ENCODE data around the gene TUBB. TPM values are rescaled to one million over a fixed set of nuclear protein-coding genes. Genes with fewer than 3 reads are reported as not detected.

The TUBB gene
- total and polyA plus RNA-seq, 9 of the 15 experiments (the other 6 are each of a cell fraction or from before 2014, with no cell fraction given): 971 to 2,870 (median 1,478) TPM

DNA sequence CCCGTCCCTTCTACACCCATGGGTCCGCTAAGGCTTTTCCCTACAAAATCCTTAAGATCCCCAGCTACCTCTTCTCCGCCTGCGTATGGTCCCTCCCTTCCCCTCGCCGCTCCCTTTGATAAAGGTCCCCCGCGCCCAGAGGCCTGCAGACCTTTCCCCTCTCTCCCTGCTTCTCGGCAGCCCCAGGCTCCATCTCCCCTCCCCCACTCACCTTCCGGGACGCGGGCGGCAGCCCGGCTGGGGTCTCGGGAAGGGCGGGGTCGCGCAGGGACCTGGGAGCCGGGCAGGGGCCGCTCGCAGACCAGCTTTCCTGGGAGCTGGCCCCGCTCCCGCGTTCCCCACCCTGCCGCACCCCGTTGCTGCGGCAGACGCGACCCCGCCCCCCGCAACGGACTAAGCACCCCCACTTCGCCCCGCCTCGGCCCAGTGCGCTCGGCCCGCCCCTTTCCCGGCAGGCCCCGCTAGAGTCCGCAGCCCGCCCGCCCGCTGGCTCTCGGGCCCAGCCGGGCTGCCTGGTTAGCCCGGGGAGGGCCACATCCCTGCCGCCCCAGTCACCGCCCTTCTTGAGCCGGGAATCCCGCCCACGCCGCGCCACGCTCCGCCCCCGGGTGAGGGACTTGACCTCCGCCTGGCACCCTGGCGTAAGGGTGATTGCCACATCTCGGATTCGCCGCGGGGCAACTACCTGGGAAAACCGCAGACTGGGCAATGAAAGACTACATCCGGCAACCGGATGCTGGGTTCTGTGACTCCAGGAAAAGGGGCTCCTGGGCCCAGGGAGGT lies 22.4 kb downstream of the TUBB start, which contains the start of gene FLOT1 (continued):
- TF ChIP-seq MAZ (CRISPR knock-in tag; conservative IDR thresholded peaks at IDR 0.05 in 1 of 2, IDR thresholded peaks at IDR 0.05 in 1 of 2) (peak; percentile 88 to 90), SRSF1 (IDR thresholded peaks at IDR 0.05; ENCODE audit: low read depth, low read length) (0 out of 2 replicates have a peak, but pooled peaks have one; percentile 25), FOXJ2 (tag; IDR thresholded peaks at IDR 0.05) (no peak), ZKSCAN8 (CRISPR knock-in tag; IDR thresholded peaks at IDR 0.05) (no peak; the same call in 1 of the 2 replicates), NELFE (IDR thresholded peaks at IDR 0.05; ENCODE audit: insufficient read depth, insufficient read length) (no peak), CXXC5 (CRISPR knock-in tag; IDR thresholded peaks at IDR 0.05) (peak; percentile 83), TRIM24 (IDR thresholded peaks at IDR 0.05) (peak in 1 of 2 experiments; percentile 30; a peak in 2 of 4 replicates)
- TF ChIP-seq, protein P1, sequence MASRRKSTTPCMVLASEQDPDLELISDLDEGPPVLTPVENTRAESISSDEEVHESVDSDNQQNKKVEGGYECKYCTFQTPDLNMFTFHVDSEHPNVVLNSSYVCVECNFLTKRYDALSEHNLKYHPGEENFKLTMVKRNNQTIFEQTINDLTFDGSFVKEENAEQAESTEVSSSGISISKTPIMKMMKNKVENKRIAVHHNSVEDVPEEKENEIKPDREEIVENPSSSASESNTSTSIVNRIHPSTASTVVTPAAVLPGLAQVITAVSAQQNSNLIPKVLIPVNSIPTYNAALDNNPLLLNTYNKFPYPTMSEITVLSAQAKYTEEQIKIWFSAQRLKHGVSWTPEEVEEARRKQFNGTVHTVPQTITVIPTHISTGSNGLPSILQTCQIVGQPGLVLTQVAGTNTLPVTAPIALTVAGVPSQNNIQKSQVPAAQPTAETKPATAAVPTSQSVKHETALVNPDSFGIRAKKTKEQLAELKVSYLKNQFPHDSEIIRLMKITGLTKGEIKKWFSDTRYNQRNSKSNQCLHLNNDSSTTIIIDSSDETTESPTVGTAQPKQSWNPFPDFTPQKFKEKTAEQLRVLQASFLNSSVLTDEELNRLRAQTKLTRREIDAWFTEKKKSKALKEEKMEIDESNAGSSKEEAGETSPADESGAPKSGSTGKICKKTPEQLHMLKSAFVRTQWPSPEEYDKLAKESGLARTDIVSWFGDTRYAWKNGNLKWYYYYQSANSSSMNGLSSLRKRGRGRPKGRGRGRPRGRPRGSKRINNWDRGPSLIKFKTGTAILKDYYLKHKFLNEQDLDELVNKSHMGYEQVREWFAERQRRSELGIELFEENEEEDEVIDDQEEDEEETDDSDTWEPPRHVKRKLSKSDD (conservative IDR thresholded peaks at IDR 0.05; ENCODE audit: low read length): no peak
- TF ChIP-seq, protein P2, sequence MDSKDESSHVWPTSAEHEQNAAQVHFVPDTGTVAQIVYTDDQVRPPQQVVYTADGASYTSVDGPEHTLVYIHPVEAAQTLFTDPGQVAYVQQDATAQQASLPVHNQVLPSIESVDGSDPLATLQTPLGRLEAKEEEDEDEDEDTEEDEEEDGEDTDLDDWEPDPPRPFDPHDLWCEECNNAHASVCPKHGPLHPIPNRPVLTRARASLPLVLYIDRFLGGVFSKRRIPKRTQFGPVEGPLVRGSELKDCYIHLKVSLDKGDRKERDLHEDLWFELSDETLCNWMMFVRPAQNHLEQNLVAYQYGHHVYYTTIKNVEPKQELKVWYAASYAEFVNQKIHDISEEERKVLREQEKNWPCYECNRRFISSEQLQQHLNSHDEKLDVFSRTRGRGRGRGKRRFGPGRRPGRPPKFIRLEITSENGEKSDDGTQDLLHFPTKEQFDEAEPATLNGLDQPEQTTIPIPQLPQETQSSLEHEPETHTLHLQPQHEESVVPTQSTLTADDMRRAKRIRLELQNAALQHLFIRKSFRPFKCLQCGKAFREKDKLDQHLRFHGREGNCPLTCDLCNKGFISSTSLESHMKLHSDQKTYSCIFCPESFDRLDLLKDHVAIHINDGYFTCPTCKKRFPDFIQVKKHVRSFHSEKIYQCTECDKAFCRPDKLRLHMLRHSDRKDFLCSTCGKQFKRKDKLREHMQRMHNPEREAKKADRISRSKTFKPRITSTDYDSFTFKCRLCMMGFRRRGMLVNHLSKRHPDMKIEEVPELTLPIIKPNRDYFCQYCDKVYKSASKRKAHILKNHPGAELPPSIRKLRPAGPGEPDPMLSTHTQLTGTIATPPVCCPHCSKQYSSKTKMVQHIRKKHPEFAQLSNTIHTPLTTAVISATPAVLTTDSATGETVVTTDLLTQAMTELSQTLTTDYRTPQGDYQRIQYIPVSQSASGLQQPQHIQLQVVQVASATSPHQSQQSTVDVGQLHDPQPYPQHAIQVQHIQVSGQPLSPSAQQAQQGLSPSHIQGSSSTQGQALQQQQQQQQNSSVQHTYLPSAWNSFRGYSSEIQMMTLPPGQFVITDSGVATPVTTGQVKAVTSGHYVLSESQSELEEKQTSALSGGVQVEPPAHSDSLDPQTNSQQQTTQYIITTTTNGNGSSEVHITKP (IDR thresholded peaks at IDR 0.05; ENCODE audit: partially characterized antibody): peak; percentile 40
- TF ChIP-seq, protein P3, sequence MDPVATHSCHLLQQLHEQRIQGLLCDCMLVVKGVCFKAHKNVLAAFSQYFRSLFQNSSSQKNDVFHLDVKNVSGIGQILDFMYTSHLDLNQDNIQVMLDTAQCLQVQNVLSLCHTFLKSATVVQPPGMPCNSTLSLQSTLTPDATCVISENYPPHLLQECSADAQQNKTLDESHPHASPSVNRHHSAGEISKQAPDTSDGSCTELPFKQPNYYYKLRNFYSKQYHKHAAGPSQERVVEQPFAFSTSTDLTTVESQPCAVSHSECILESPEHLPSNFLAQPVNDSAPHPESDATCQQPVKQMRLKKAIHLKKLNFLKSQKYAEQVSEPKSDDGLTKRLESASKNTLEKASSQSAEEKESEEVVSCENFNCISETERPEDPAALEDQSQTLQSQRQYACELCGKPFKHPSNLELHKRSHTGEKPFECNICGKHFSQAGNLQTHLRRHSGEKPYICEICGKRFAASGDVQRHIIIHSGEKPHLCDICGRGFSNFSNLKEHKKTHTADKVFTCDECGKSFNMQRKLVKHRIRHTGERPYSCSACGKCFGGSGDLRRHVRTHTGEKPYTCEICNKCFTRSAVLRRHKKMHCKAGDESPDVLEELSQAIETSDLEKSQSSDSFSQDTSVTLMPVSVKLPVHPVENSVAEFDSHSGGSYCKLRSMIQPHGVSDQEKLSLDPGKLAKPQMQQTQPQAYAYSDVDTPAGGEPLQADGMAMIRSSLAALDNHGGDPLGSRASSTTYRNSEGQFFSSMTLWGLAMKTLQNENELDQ (CRISPR knock-in tag; IDR thresholded peaks at IDR 0.05; ENCODE audit: borderline replicate concordance): no peak; the same call in 1 of the 2 replicates
- TF ChIP-seq, protein P4, sequence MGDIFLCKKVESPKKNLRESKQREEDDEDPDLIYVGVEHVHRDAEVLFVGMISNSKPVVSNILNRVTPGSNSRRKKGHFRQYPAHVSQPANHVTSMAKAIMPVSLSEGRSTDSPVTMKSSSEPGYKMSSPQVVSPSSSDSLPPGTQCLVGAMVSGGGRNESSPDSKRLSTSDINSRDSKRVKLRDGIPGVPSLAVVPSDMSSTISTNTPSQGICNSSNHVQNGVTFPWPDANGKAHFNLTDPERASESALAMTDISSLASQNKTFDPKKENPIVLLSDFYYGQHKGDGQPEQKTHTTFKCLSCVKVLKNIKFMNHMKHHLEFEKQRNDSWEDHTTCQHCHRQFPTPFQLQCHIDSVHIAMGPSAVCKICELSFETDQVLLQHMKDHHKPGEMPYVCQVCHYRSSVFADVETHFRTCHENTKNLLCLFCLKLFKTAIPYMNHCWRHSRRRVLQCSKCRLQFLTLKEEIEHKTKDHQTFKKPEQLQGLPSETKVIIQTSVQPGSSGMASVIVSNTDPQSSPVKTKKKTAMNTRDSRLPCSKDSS (IDR thresholded peaks at IDR 0.05; ENCODE audit: low read depth, partially characterized antibody): no peak
- TF ChIP-seq, protein P5, sequence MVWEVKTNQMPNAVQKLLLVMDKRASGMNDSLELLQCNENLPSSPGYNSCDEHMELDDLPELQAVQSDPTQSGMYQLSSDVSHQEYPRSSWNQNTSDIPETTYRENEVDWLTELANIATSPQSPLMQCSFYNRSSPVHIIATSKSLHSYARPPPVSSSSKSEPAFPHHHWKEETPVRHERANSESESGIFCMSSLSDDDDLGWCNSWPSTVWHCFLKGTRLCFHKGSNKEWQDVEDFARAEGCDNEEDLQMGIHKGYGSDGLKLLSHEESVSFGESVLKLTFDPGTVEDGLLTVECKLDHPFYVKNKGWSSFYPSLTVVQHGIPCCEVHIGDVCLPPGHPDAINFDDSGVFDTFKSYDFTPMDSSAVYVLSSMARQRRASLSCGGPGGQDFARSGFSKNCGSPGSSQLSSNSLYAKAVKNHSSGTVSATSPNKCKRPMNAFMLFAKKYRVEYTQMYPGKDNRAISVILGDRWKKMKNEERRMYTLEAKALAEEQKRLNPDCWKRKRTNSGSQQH (CRISPR knock-in tag; IDR thresholded peaks at IDR 0.05): no peak; the same call in 1 of the 2 replicates
- TF ChIP-seq, protein P6, sequence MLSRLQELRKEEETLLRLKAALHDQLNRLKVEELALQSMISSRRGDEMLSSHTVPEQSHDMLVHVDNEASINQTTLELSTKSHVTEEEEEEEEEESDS (CRISPR knock-in tag; IDR thresholded peaks at IDR 0.05): no peak

Data from K562 (cell line).